22Rv1 (cell line): ENCODE results near the gene SHISA6.

Experiments
- ZFX ChIP-seq: fragments of 450-650 bp; IDR thresholded peaks from 2 replicates; pipeline ENCODE4 v1.6.1; 2017; ENCODE audit warnings: antibody characterized with exemption, borderline replicate concordance
- TF ChIP-seq, protein P1 (sequence below): fragments of 450-650 bp; IDR thresholded peaks from 2 replicates; pipeline ENCODE4 v1.5.1; 2017; ENCODE audit warnings: mild to moderate bottlenecking

DNA sequence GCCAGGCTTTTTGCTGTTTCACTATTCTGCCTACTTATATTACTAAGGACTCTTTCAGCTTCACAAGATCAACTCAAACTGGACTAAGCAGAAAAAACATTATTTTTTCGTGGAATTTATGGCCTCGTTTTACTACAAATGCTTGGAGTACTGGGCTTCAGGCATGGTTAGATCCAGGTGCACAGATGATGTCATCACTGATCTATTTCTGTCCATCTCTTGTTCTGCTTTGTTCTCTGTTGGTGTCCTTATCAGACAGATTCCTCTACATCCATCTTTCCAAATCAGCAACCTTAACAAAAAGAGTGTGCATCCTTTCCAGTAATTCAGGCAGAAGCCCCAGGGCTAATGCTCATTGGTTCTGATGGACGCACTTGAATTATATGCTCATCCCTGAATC is 247.4 kb downstream of the SHISA6 start:
- TF ChIP-seq, protein P1, sequence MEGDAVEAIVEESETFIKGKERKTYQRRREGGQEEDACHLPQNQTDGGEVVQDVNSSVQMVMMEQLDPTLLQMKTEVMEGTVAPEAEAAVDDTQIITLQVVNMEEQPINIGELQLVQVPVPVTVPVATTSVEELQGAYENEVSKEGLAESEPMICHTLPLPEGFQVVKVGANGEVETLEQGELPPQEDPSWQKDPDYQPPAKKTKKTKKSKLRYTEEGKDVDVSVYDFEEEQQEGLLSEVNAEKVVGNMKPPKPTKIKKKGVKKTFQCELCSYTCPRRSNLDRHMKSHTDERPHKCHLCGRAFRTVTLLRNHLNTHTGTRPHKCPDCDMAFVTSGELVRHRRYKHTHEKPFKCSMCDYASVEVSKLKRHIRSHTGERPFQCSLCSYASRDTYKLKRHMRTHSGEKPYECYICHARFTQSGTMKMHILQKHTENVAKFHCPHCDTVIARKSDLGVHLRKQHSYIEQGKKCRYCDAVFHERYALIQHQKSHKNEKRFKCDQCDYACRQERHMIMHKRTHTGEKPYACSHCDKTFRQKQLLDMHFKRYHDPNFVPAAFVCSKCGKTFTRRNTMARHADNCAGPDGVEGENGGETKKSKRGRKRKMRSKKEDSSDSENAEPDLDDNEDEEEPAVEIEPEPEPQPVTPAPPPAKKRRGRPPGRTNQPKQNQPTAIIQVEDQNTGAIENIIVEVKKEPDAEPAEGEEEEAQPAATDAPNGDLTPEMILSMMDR: no peak
- no peak for TF ChIP-seq ZFX
